Transverse colon (tissue), 3 donors: Measurements from ENCODE around the gene CDK14.

ENCODE experiments used
- CTCF ChIP-seq, 5 experiments: fragments of 200-600 bp in 3 of 5; fragments of 450-650 bp in 2 of 5; sonication (generic) in 3 of 5; IDR thresholded peaks; 1 replicate in 2 of 5; 2 replicates in 3 of 5; pipeline ENCODE4 v1.5.1; 2016 to 2017; ENCODE audit warnings: antibody characterized with exemption in 5 of 5, inconsistent platforms in 3 of 5, mild to moderate bottlenecking in 2 of 5, moderate library complexity in 1 of 5
- POLR2A ChIP-seq: fragments of 450-650 bp; IDR thresholded peaks from one replicate; pipeline ENCODE4 v1.6.1; 2016; ENCODE audit warnings: antibody characterized with exemption, mild to moderate bottlenecking, moderate library complexity

GRCh38 chr7:90948085-90948484 is 352.0 kb downstream of the CDK14 start:
- TF ChIP-seq CTCF (IDR thresholded peaks at IDR 0.05) = no peak
- no peak for TF ChIP-seq POLR2A
